Psoas muscle (tissue), 8 donors: ENCODE data around the gene ZC3H10. TPM values are rescaled to one million over a fixed set of nuclear protein-coding genes. Genes with fewer than 3 reads are reported as not detected.
A peak's percentile ranks its signal among the peaks of the same experiment; 100 is the strongest.
"Not testable (repeated sequence)": the region's sequence is repeated elsewhere in the genome, so short reads cannot be mapped to it uniquely, and the experiment has no call there.

Source experiments
- ATAC-seq, 4 donors: fragments of 200-7000 bp; cut with Tn5 transposase; one replicate each; pipeline ENCODE4 v1.9.1; 2020; ENCODE audit warnings: moderate library complexity in 3 of 4, mild to moderate bottlenecking in 2 of 4
- DNase-seq, 2 donors: peaks; one replicate each; pipeline ENCODE4 v3.0.0-alpha.2; 2020
- H3K27ac ChIP-seq: fragments of 200-600 bp; one replicate; pipeline ENCODE4 v1.8.0; 2022
- H3K27me3 ChIP-seq, 3 donors: fragments of 200-600 bp in 1 of 3; one replicate each; pipeline versions ENCODE4 v1.6.1 to v1.8.0; 2013 to 2022; ENCODE audit warnings: low read length in 2 of 3, mild to moderate bottlenecking in 2 of 3, moderate library complexity in 1 of 3; ENCODE audit not compliant: insufficient read depth in 3 of 3
- H3K36me3 ChIP-seq, 2 donors: fragments of 200-600 bp in 1 of 2; one replicate each; pipeline versions ENCODE4 v1.6.1 to v1.8.0; 2013 to 2022; ENCODE audit warnings: low read depth in 1 of 2, mild to moderate bottlenecking in 1 of 2, moderate library complexity in 1 of 2; ENCODE audit not compliant: insufficient read depth in 1 of 2
- H3K4me1 ChIP-seq: fragments of 200-600 bp; one replicate; pipeline ENCODE4 v1.8.0; 2022
- H3K4me3 ChIP-seq: fragments of 200-600 bp; one replicate; pipeline ENCODE4 v1.8.0; 2022; ENCODE audit warnings: mild to moderate bottlenecking
- H3K9me3 ChIP-seq: fragments of 200-600 bp; one replicate; pipeline ENCODE4 v1.8.0; 2022
- WGBS, 3 donors: extraction: QIAGEN DNeasy Blood & Tissue Kit; methylation state at CpG; one replicate each; pipeline versions ENCODE4 v1.1.6 to v1.1.7; 2013; 5-methylcytosine and 5-hydroxymethylcytosine counted together
- intact Hi-C, 2 donors: fragments of 100-400 bp; cut with DNase I; formaldehyde crosslinking; loops; one replicate each; pipeline versions ENCODE4 v1.11.0 to v1.14.2; 2022
- long read RNA-seq, 2 donors: library from polyadenylated mRNA; unstranded; transcript quantifications; one replicate each; pipeline ENCODE4 v2.0.0, GENCODE V29; 2021
- polyA plus RNA-seq, 3 donors: library from polyadenylated mRNA; stranded (reverse); fragments of 200-250 nt; gene quantifications; one replicate each; pipeline ENCODE4 v1.2.3, GENCODE V29; 2013
- total RNA-seq, 4 donors: library from RNA; stranded (reverse); fragmentation: NEBNext Ultra II Directional in 2 of 4; extraction: Animal tissue kit (Norgen Biotek cat#: 25700) in 2 of 4; gene quantifications; one replicate each; pipeline versions ENCODE4 v1.2.1 to v1.2.4, GENCODE V29; 2021 to 2023
- TF ChIP-seq, protein P1 (sequence below): fragments of 200-600 bp; IDR thresholded peaks from one replicate; pipeline ENCODE4 v1.8.0; 2022; ENCODE audit warnings: antibody characterized with exemption
- donor health status: healthy with polysubstance abuse.
- donor health status: DM: no; HTN: no; CAD: no; lungs with moderate emphysema.
- donor health status: Bipolar disorder and iron deficiency.
- donor health status: healthy.
- donor health status: DM: yes; HTN: yes; CAD: no.
- donor health status: DM: no; HTN: no; CAD: no.
- donor health status: DM: no; HTN: no; CAD: no.
- donor health status: DM: yes; HTN: yes; CAD: no.

Gene ZC3H10, protein sequence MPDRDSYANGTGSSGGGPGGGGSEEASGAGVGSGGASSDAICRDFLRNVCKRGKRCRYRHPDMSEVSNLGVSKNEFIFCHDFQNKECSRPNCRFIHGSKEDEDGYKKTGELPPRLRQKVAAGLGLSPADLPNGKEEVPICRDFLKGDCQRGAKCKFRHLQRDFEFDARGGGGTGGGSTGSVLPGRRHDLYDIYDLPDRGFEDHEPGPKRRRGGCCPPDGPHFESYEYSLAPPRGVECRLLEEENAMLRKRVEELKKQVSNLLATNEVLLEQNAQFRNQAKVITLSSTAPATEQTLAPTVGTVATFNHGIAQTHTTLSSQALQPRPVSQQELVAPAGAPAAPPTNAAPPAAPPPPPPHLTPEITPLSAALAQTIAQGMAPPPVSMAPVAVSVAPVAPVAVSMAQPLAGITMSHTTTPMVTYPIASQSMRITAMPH
- 10 to 100 TPM in 1 of 4 donors, 1 to 10 TPM in 3; 5.0 to 10.3 (median 6.6) TPM for total RNA-seq
- 1 to 10 TPM; 3.5 to 7.8 (median 4.5) TPM for polyA plus RNA-seq
- long read RNA-seq, donor 1, full-length matches to known transcripts: 5 of 5 reads
- long read RNA-seq, donor 1, partial matches to known transcripts: 0 of 5 reads
- long read RNA-seq, donor 1, other reads (novel, unspliced or antisense): 0 of 5 reads
- long read RNA-seq, donor 2, full-length matches to known transcripts: 15 of 15 reads
- long read RNA-seq, donor 2, partial matches to known transcripts: 0 of 15 reads
- long read RNA-seq, donor 2, other reads (novel, unspliced or antisense): 0 of 15 reads

DNA sequence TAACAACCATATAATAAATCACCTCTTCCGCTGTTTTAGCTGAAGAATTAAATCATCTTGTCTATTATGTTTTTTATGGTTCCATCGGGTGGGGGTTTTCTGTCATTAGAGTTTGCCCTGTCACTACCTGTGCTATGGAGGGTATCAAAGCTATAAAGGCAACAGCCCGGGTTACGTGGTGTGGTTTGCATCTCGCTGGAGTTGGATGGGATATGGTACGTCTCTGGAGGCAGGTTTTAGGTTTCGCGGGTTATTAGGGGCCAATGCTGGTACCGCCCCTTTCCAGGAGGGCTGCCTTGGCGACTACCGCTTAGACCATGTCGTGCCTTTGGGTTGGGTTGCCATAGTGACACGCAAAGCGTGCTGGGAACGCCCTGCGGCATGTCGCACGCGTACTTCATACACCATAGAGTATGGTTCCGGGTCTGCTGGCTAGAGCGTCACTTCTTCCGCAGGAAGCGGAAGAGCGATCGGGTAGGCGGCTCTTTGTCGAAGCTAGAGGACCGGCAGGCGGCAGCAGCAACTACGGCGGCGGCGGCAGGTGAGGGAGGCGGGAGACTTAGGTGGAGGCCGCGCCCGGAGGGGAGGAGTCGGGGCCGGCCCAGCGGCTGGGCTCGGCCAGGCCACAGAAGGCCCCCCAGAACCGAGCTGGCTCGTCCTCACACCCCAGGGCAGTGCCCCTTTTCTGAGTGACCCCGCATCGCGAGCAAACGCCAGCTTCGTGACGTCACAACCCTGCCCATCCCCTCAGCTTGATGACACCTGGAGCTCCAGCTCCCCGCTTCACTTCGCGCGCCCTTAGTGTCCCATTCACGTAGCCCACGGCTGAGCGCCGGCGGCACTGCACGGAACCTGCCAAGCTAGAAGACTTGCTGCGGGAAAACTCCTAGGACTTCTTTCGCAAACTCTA lies at the start of gene ZC3H10:
TSS of gene ZC3H10 (plus strand) at position 489 of the 910 bp plus-strand sequence. CDS start 2,297 bp downstream, outside the sequence.
- Histone ChIP-seq H3K27ac (peak within 1 kb of the TSS; percentile 95), H3K4me1 (peaks cover 44% of the 10 kb centered on the region), H3K4me3 (peak within 1 kb of the TSS; percentile 81), H3K36me3 (peaks cover 3 to 40% of the 10 kb centered on the region in 2 donors), H3K9me3 (no peaks in the 10 kb centered on the region), H3K27me3 (no peaks in the 10 kb centered on the region)
- peak; percentile 97 to 98 for DNase-seq
- intact Hi-C loops: loop anchor here in 1 of 2 donors (5.0 kb wide), 1 partner anchor 104 kb away; the partner anchor contains the start of genes NABP2 and RNF41
- peak; percentile 80 to 86 (median 82) for ATAC-seq
- WGBS, 3 donors: 0 to 1% (median 0%) methylated on average over 50 to 61 of the region's 61 CpGs
- TF ChIP-seq, protein P1, sequence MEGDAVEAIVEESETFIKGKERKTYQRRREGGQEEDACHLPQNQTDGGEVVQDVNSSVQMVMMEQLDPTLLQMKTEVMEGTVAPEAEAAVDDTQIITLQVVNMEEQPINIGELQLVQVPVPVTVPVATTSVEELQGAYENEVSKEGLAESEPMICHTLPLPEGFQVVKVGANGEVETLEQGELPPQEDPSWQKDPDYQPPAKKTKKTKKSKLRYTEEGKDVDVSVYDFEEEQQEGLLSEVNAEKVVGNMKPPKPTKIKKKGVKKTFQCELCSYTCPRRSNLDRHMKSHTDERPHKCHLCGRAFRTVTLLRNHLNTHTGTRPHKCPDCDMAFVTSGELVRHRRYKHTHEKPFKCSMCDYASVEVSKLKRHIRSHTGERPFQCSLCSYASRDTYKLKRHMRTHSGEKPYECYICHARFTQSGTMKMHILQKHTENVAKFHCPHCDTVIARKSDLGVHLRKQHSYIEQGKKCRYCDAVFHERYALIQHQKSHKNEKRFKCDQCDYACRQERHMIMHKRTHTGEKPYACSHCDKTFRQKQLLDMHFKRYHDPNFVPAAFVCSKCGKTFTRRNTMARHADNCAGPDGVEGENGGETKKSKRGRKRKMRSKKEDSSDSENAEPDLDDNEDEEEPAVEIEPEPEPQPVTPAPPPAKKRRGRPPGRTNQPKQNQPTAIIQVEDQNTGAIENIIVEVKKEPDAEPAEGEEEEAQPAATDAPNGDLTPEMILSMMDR: peak; percentile 52

DNA sequence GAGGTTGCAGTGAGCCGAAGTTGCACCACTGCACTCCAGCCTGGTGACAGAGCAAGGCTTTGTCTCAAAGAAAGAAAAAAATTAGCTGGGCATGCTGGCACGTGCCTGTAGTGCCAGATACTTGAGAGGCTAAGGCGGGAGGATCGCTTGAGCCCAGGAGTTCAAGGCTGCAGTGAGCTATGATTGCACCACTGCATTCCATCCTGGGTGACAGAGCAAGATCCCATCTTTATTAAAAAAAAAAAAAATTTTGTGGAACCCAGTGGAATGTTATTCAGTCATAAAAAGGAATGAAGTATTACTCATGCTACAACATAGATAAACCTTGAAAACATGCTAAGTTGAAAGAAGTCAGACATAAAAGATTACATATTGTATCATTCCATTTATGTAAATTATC lies 46.4 kb upstream of the ZC3H10 start:
- no peaks in the 10 kb centered on the region for H3K36me3 ChIP-seq
- H3K27ac ChIP-seq: no peak overlapping the region
- intact Hi-C loops: no loop called here
- H3K9me3 ChIP-seq: no peaks in the 10 kb centered on the region
- 70 to 76% (median 76%) methylated on average over 4 of the region's 4 CpGs for WGBS, 3 donors
- H3K4me1 ChIP-seq: no peaks in the 10 kb centered on the region
- H3K4me3 ChIP-seq: no peak overlapping the region
- ATAC-seq: no peak
- no peak for DNase-seq
- H3K27me3 ChIP-seq: no peaks in the 10 kb centered on the region
- TF ChIP-seq, protein P1: no peak

DNA sequence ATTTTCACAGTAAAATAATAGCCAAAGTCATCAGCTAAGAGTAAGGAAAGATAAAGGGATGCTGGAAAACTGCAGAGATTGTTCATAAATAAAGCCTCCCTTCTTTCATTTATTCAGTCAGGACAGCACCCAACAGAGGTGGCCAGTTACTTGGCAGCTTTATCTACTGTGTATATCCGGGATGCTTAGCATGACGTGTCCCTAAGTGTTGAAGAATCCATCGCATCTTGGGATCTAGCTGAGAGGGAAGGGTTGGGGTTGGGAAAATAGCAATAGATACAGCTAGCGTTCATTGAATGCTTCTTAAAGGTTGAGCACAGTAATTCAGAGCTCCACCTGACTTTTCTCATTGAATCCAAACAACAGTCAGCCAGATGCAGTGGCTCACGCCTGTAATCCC lies 43.7 kb upstream of the ZC3H10 start:
- H3K27me3 ChIP-seq: peaks cover 0 to 2% (median 0%) of the 10 kb centered on the region in 3 donors
- H3K36me3 ChIP-seq: no peaks in the 10 kb centered on the region
- intact Hi-C loops: no loop called here
- no peak overlapping the region for H3K27ac ChIP-seq
- ATAC-seq: no peak
- no peaks in the 10 kb centered on the region for H3K4me1 ChIP-seq
- H3K9me3 ChIP-seq: no peaks in the 10 kb centered on the region
- no peak for DNase-seq
- no peak overlapping the region for H3K4me3 ChIP-seq
- TF ChIP-seq, protein P1: no peak
- WGBS, 3 donors: 80 to 94% (median 85%) methylated on average over 5 of the region's 5 CpGs

DNA sequence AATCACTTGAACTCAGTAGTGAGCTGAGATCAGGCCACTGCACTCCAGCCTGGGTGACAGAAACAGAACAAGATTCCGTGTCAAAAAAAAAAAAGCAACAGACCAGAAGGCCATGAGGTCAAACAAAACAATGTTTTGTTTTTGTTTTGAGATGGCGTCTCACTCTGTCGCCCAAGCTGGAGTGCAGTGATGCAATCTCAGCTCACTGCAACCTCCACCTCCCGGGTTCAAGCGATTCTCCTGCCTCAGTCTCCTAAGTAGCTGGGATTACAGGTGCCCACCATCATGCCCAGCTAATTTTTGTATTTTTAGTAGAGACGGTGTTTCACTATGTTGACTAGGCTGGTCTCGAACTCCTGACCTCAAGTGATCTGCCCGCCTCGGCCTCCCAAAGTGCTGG lies 40.1 kb upstream of the ZC3H10 start:
- DNase-seq, intact Hi-C loops, H3K36me3 ChIP-seq, H3K27me3 ChIP-seq, H3K27ac ChIP-seq, H3K9me3 ChIP-seq, ATAC-seq, H3K4me1 ChIP-seq, H3K4me3 ChIP-seq: not testable (repeated sequence)
- 82 to 91% (median 89%) methylated on average over 9 of the region's 9 CpGs for WGBS, 3 donors
